Measurements from ENCODE around the gene IGFLR1. TPM values are rescaled to one million over a fixed set of nuclear protein-coding genes. Genes with fewer than 3 reads are reported as not detected.
A peak's percentile ranks its signal among the peaks of the same experiment; 100 is the strongest.

Gene IGFLR1
- total and polyA plus RNA-seq, 9 of the 15 experiments (the other 6 are each of a cell fraction or from before 2014, with no cell fraction given) = 1.0 to 14.3 (median 4.6) TPM

DNA sequence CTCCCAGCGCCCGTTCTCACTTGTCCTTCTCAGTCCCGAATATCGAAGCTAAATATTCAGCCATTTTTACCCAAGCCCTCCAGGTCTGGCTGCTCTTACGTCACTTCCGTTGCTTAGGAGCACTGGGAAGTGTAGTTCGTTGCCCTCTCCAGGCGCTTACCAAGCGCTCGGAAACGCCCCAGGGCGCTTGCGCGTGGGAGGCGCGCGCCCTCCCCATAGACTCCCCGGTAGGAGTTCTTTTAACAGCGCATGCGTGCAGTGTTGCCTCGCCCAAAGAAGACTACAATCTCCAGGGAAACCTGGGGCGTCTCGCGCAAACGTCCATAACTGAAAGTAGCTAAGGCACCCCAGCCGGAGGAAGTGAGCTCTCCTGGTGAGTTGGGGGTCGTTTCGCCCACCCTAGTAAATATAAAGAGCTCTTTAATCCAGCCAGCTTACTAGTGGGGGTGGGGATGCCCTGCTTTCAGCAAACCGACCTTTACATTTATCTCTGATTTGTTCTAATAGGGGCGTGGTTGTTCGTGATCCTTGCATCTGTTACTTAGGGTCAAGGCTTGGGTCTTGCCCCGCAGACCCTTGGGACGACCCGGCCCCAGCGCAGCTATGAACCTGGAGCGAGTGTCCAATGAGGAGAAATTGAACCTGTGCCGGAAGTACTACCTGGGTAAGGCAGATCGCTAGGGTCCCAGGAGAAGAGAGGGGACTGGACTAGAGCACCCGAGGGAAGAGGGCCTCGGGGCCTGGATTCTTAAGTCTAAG is 3.3 kb upstream of the IGFLR1 start, which contains the start of the genes PSENEN and U2AF1L4 (continued):
- TF ChIP-seq ZSCAN32 (CRISPR knock-in tag; IDR thresholded peaks at IDR 0.05) = no peak
- no peak for TF ChIP-seq E2F3 (CRISPR knock-in tag; IDR thresholded peaks at IDR 0.05)
- no peak for TF ChIP-seq TCFL5 (CRISPR knock-in tag; conservative IDR thresholded peaks at IDR 0.05)
- TF ChIP-seq, protein P1, sequence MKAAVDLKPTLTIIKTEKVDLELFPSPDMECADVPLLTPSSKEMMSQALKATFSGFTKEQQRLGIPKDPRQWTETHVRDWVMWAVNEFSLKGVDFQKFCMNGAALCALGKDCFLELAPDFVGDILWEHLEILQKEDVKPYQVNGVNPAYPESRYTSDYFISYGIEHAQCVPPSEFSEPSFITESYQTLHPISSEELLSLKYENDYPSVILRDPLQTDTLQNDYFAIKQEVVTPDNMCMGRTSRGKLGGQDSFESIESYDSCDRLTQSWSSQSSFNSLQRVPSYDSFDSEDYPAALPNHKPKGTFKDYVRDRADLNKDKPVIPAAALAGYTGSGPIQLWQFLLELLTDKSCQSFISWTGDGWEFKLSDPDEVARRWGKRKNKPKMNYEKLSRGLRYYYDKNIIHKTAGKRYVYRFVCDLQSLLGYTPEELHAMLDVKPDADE (conservative IDR thresholded peaks at IDR 0.05; ENCODE audit: control insufficient read depth, low read depth, low read length) = peak; percentile 92
- TF ChIP-seq ZNF696 (CRISPR knock-in tag; conservative IDR thresholded peaks at IDR 0.05) = no peak
- no peak for TF ChIP-seq CBX5 (IDR thresholded peaks at IDR 0.05; ENCODE audit: borderline replicate concordance, low read depth)
- TF ChIP-seq KDM4B (IDR thresholded peaks at IDR 0.05; ENCODE audit: borderline replicate concordance in 2 of 2, low read depth in 1 of 2) = 0 out of 4 replicates have a peak, but pooled peaks of 1 of the 2 experiments have one; percentile 53
- no peak for TF ChIP-seq ZNF830 (CRISPR knock-in tag; IDR thresholded peaks at IDR 0.05)
- TF ChIP-seq HDAC3 (IDR thresholded peaks at IDR 0.05; ENCODE audit: borderline replicate concordance, partially characterized antibody) = no peak
- TF ChIP-seq ZNF384 (IDR thresholded peaks at IDR 0.05; ENCODE audit: low read depth, low read length) = no peak
- TF ChIP-seq HDGF (IDR thresholded peaks at IDR 0.05) = no peak
- no peak for TF ChIP-seq NFRKB (IDR thresholded peaks at IDR 0.05; ENCODE audit: low read depth)
- TF ChIP-seq SIX5 (IDR thresholded peaks at IDR 0.05; ENCODE audit: borderline replicate concordance in 1 of 2, insufficient read depth in 1 of 2, low read depth in 1 of 2, low read length in 2 of 2) = peak; percentile 74 to 83
- TF ChIP-seq, protein P2, sequence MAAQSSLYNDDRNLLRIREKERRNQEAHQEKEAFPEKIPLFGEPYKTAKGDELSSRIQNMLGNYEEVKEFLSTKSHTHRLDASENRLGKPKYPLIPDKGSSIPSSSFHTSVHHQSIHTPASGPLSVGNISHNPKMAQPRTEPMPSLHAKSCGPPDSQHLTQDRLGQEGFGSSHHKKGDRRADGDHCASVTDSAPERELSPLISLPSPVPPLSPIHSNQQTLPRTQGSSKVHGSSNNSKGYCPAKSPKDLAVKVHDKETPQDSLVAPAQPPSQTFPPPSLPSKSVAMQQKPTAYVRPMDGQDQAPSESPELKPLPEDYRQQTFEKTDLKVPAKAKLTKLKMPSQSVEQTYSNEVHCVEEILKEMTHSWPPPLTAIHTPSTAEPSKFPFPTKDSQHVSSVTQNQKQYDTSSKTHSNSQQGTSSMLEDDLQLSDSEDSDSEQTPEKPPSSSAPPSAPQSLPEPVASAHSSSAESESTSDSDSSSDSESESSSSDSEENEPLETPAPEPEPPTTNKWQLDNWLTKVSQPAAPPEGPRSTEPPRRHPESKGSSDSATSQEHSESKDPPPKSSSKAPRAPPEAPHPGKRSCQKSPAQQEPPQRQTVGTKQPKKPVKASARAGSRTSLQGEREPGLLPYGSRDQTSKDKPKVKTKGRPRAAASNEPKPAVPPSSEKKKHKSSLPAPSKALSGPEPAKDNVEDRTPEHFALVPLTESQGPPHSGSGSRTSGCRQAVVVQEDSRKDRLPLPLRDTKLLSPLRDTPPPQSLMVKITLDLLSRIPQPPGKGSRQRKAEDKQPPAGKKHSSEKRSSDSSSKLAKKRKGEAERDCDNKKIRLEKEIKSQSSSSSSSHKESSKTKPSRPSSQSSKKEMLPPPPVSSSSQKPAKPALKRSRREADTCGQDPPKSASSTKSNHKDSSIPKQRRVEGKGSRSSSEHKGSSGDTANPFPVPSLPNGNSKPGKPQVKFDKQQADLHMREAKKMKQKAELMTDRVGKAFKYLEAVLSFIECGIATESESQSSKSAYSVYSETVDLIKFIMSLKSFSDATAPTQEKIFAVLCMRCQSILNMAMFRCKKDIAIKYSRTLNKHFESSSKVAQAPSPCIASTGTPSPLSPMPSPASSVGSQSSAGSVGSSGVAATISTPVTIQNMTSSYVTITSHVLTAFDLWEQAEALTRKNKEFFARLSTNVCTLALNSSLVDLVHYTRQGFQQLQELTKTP (IDR thresholded peaks at IDR 0.05; ENCODE audit: low read depth in 1 of 2, partially characterized antibody in 2 of 2) = peak in 1 of 2 experiments; percentile 93
- no peak for TF ChIP-seq ZNF431 (CRISPR knock-in tag; IDR thresholded peaks at IDR 0.05)
- no peak for TF ChIP-seq ZNF184 (CRISPR knock-in tag; IDR thresholded peaks at IDR 0.05)
- peak; percentile 75 for TF ChIP-seq ETV1 (tag; conservative IDR thresholded peaks at IDR 0.05; ENCODE audit: low read depth)
- TF ChIP-seq ZNF121 (CRISPR knock-in tag; conservative IDR thresholded peaks at IDR 0.05) = no peak
- no peak for TF ChIP-seq XRCC3 (IDR thresholded peaks at IDR 0.05)
- TF ChIP-seq ZNF766 (CRISPR knock-in tag; conservative IDR thresholded peaks at IDR 0.05) = no peak
- TF ChIP-seq, protein P3, sequence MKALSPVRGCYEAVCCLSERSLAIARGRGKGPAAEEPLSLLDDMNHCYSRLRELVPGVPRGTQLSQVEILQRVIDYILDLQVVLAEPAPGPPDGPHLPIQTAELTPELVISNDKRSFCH (CRISPR knock-in tag; IDR thresholded peaks at IDR 0.05) = no peak
- TF ChIP-seq, protein P3 (tag; IDR thresholded peaks at IDR 0.05) = no peak
- no peak for TF ChIP-seq SNIP1 (IDR thresholded peaks at IDR 0.05; ENCODE audit: low read depth)
- no peak; the same call in 1 of the 2 replicates for TF ChIP-seq ZKSCAN1 (IDR thresholded peaks at IDR 0.05; ENCODE audit: low read depth, low read length)
